Measurements from ENCODE around the gene ING5.
"Not testable (repeated sequence)": the region's sequence is repeated elsewhere in the genome, so short reads cannot be mapped to it uniquely, and the experiment has no call there.

Gene ING5

GRCh38 chr2:241738040-241738686, 36.3 kb downstream of the ING5 start:
- no peak for FAIRE-seq

GRCh38 chr2:241739177-241739576, 37.3 kb downstream of the ING5 start:
- FAIRE-seq: no peak
- DNase-seq (ENCODE audit: low spot score): no peak

More at GRCh38 chr2:241738040-241738686, 36.3 kb downstream of the ING5 start:
- DNase-seq (ENCODE audit: low spot score): no peak

DNA sequence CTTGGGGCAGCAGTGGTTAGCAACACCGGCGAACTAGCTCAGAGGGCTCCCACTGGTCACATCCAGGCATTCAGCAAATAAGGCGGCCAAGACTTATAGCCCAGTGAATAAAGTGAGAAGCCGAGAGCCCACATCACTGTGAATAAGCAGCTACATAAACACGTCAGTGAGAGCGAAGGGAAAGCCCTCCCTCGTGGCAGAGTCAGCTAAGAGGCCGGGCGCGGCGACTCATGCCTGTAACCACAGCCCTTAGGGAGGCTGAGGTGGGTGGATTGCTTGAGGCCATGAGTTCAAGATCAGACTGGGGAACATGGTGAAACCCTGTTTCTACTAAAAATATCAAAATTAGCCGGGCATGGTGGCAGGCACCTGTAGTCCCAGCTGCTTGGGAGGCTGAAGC, 37.8 kb downstream of the ING5 start:
- FAIRE-seq (no peak), DNase-seq (ENCODE audit: low spot score) (no peak)

GRCh38 chr2:241741016-241741415, 39.2 kb downstream of the ING5 start:
- no peak for FAIRE-seq
- DNase-seq (ENCODE audit: low spot score): peak; percentile 33

- FAIRE-seq: no peak
- no peak for DNase-seq (ENCODE audit: low spot score)
Measured at GRCh38 chr2:241742320-241742939, 40.6 kb downstream of the ING5 start.

- FAIRE-seq; DNase-seq (ENCODE audit: low spot score): not testable (repeated sequence)
Measured at GRCh38 chr2:241743008-241743407, 41.2 kb downstream of the ING5 start.

DNA sequence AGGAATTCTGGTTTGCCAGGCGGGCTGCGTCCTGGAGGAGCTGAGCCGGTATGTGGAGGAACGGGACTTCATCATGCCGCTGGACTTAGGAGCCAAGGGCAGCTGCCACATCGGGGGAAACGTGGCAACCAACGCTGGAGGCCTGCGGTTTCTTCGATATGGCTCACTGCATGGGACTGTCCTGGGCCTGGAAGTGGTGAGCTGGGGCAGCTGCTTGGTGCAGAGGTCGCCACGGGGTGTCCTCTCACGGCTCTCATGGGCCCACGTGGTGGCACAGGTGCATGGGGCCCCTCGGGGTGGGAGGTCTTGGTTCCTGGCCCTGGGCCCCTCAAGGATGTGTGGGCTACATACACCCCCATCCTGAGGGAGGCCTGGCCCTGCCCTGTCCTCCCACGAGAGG, 41.8 kb downstream of the ING5 start:
- no peak for FAIRE-seq
- no peak for DNase-seq (ENCODE audit: low spot score)

- DNase-seq (ENCODE audit: low spot score) (no peak), FAIRE-seq (no peak)
Measured at GRCh38 chr2:241744028-241744754, 42.4 kb downstream of the ING5 start.

DNA sequence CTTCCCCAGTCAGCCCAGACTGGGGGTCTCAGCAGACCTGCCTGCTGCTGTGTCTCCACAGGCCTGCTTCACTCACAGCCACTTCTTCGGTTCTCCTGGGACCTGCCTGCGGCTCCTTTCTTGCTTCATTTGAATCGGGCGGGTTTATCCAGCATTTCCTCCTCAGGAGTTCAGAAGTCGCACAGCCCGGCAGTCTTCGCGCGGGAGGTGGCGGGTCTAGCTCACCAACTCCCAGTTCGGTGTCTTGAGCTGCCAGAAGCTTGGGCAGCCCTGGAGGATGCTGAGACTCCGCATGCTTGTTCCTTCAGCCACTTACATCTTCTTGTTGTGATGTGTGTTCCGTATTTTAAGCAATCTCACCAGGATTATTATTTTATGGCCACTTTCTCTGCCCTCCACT, 43.4 kb downstream of the ING5 start:
- DNase-seq (ENCODE audit: low spot score): no peak
- FAIRE-seq: no peak

- FAIRE-seq: no peak
- DNase-seq (ENCODE audit: low spot score): no peak
Measured at GRCh38 chr2:241746084-241746483, 44.2 kb downstream of the ING5 start.

GRCh38 chr2:241748468-241749256, 46.8 kb downstream of the ING5 start:
- DNase-seq (ENCODE audit: low spot score): no peak
- no peak for FAIRE-seq

DNA sequence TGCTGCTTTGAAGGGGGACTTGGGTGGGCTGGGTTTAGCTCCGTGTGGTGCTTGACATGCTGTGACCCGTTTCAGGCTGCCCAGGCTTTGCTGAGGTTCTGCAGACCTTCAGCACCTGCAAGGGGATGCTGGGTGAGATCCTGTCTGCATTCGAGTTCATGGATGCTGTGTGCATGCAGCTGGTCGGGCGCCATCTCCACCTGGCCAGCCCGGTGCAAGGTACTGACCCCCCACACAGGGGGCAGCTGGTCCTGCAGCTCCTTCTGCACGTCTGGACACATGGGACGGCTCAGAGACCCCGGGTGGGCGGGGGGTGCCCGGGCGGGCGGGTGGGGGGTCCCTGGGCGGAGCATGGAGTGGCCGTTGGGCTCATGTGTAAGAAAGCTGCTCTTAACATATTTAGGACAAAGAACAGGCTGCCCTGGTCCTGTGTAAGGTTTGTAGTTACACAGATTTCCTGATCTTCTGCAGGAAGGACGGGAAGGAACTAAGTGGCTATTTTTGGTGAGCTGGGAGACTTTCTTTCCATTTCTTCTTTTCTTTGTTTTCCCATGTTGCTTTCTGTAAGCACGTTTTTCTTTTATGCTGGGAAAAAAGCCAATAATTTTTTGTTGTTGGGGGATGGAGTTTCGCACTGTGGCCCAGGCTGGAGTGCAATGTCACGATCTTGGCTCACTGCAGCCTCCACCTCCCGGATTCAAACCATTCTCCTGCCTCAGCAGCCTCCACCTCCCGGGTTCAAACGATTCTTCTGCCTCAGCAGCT, 48.4 kb downstream of the ING5 start:
- DNase-seq (ENCODE audit: low spot score): no peak
- no peak for FAIRE-seq

GRCh38 chr2:241751152-241751551, 49.3 kb downstream of the ING5 start:
- FAIRE-seq: no peak
- no peak for DNase-seq (ENCODE audit: low spot score)

- no peak for FAIRE-seq
- DNase-seq (ENCODE audit: low spot score): no peak
Measured at GRCh38 chr2:241751776-241752175, 49.9 kb downstream of the ING5 start.

- FAIRE-seq (no peak), DNase-seq (ENCODE audit: low spot score) (no peak)
Measured at GRCh38 chr2:241752253-241752652, 50.4 kb downstream of the ING5 start.

- DNase-seq (ENCODE audit: low spot score): no peak
- no peak for FAIRE-seq
Measured at GRCh38 chr2:241752689-241753276, 50.9 kb downstream of the ING5 start.

DNA sequence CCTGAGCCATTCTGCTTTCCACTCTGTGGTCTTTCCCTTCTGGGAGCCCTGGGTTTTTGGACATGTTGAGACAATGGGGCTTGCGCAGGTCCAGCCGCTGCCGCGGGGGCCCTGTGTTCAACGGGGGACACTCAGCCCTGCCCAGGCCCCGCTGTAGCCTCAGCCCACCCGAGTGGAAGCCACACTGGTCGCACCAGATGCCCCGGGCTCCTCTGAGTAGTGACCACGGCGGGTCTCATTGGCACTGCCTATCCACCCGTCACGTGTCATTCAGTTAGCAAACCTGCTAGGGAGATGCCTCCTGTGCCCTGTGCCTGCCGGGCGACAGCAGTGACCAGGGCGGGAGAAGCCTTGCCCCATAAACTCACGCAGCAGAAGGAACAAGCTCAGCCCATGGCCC, 51.7 kb downstream of the ING5 start:
- FAIRE-seq: no peak
- DNase-seq (ENCODE audit: low spot score): no peak

DNA sequence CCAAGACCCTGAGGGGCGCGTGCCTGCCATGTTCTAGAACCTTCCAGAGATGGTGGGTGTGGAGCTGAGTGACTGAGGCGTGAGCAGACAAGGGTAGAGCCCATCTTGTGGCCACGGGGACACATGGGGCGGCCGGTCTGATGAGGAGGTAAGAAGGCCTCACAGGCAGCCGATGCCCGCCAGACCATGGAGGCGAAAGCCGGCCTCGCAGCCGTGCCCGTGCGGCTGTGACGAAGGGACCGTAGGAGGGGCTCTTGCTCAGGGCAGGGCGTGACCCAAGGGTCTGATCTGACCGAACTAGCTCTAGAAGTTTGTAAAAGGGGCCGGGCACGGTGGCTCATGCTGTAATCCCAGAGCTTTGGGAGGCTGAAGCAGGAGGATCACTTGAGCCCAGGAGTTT, 52.2 kb downstream of the ING5 start:
- no peak for FAIRE-seq
- no peak for DNase-seq (ENCODE audit: low spot score)

DNA sequence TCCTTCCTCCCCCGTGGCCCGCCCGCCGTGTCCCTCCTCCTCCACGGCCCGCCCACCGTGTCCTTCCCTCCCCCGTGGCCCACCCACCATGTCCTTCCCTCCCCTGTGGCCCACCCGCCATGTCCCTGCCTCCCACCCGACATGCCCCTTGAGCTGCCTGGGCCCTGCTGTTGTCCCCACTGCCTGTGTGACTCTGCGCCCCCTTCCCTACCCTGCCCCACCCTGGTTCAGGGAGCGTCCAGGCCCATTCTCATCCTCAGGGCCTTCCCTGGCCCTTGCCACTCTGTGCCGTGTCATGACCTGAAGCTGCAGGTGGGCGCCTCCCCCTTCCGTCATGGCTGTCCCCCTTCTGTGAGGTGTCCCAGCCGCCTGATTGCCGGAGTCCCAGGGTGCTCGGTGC, 53.3 kb downstream of the ING5 start:
- DNase-seq (ENCODE audit: low spot score) (no peak), FAIRE-seq (no peak)

DNA sequence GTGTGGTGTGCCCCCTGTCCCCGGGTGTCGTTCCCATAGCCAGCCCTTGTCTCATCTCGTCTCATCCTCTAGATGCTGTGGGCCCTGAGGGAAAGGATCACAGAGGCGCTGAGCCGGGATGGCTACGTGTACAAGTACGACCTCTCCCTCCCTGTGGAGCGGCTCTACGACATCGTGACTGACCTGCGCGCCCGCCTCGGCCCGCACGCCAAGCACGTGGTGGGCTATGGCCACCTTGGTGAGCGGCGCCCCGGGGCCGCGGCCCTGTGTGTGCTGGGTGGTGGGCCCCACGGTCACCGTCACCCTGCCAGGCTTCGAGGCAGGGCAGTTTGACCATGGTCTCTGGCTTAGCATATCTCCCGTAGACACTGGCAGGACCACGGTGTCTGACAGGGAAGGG, 53.9 kb downstream of the ING5 start:
- no peak for DNase-seq (ENCODE audit: low spot score)
- FAIRE-seq: no peak

All from urothelium cell line (cell line).